ENCODE data around the gene RELN. TPM values are rescaled to one million over a fixed set of nuclear protein-coding genes. Genes with fewer than 3 reads are reported as not detected.
"Not testable (repeated sequence)": the region's sequence is repeated elsewhere in the genome, so short reads cannot be mapped to it uniquely, and the experiment has no call there.

The RELN gene
- total RNA-seq, 2 donors from 2014 or later, result 1.5 to 1.6 TPM

DNA sequence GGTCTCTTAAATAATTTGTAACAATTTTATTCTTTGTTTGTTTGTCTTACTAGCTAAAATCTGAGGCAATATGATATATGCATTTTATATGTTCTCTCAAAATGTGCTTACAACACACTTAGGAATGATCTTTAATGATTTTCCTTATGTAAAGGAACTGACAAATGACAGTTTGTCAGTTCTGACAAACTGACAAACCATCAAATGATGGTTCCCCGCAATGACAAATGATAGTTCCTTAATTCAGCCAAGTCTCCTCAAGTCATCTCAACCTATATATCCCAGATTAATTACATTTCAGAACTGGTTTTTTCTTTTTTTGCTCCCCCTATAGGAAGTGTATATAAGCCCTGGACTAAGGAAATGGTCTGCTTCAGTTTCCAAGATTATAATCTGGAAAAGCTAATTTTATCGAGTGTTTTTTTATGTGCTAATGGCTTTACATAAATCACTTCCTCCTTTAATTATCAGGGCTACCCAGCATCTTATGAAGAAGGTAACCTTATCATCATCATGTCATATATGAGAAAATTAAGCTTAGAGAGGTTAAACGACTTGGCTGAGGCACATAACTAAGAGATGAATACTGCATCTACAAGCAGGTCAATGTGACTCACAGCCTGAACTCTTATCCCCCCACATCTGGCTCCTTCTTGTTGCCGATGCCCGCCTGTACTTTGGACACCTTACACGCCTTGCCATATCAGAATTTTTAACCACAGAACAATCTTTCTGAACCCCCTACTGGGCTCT, 75.1 kb downstream of the RELN start:
- no peak for ATAC-seq
- intact Hi-C loops (cut with DNase I, micrococcal nuclease), result no loop called here
- DNase-seq, result no peak

DNA sequence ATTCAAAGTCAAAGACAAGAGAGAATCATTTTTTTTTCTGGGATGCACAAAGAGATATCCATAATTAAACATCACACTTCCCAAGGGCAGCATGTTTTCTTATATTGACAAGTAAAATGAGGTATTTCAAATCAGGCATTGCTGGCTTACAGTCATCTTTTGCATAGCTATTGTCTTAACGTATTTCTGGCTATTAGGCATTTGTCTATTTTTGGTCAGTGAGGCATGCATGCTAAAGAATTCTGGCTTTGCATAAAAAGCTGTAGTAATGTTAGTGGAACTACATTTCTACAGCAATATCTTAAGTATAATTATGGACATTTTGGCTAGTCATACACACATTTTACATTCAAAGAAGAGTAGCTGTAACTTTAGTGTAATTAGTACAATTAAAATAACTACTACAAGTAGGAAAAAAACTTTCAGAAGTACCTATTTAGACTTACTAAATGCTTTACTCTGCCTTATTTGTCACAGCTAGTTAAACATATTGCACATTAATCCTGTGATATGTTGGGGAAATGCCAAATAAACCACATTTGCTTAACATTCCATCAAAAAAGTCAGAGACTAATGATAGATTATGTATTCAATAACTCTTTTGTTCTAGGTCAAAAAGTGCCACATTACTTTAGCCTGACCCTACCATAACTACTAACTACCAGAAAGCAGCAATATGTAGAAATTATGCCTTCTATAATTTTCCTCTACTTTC, 76.4 kb downstream of the RELN start:
- ATAC-seq, result no peak
- DNase-seq, result no peak
- intact Hi-C loops (cut with DNase I, micrococcal nuclease), result no loop called here

DNA sequence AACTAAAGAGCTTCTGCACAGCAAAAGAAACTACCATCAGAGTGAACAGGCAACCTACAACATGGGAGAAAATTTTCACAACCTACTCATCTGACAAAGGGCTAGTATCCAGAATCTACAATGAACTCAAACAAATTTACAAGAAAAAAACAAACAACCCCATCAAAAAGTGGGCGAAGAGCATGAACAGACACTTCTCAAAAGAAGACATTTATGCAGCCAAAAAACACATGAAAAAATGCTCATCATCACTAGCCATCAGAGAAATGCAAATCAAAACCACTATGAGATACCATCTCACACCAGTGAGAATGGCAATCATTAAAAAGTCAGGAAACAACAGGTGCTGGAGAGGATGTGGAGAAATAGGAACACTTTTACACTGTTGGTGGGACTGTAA, 78.4 kb downstream of the RELN start:
- ATAC-seq; DNase-seq; intact Hi-C loops (cut with DNase I, micrococcal nuclease): not testable (repeated sequence)

DNA sequence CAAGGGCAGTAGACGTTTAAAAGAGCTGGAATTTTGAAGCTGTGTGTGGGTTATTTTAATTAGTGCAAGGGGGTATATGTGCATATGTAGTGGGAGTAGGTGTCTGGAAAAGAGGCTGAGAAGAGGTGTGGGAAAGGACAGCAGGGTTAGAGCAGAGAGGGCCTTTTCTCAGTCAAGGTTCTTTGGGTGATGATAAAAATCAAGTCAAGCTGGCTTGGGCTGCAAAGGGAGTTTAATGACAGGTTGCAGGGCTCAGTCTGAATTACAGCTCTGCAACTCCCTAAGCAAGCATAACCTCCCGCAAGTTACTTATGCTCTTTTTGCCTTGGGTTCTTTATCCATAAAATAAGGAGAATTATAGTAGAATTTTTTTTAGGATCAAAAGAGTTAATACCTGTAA, 83.5 kb downstream of the RELN start:
- intact Hi-C loops (cut with DNase I, micrococcal nuclease), result no loop called here
- DNase-seq (no peak), ATAC-seq (no peak)

DNA sequence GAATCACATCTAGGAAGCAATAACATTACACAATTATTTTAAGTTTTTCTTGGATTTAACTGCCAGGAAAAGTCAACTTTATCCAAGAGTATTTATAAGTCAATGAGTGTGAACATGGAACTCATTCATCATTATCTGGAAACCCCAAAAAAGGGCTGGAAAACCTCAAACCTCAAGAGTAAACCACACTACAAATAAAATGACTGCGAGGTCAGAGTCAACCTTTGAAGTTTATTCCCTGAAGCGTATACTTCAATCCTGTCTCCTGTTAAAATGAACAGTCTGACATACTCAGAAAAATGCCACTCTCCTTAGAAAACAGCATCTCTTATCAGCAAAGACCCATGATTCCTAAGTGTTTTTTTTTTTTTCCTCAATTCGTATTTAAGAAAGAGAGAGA, 86.5 kb downstream of the RELN start:
- intact Hi-C loops (cut with DNase I, micrococcal nuclease), result no loop called here
- ATAC-seq (no peak), DNase-seq (no peak)

DNA sequence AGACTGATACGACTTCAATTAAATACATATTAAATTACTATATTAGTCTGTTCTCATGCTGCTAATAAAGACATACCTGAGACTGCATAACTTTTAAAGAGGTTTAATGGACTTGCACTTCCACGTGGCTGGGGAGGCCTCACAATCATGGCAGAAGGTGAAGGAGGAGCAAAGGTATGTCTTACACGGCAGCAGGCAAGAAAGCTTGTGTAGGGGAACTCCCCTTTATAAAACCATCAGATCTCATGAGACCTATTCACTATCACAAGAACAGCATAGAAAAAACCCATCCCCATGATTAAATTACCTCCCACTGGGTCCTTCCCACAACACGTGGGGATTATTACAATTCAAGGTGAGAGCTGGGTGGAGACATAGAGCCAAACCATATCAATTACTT, 92.6 kb downstream of the RELN start:
- intact Hi-C loops (cut with DNase I, micrococcal nuclease); ATAC-seq; DNase-seq: not testable (repeated sequence)

DNA sequence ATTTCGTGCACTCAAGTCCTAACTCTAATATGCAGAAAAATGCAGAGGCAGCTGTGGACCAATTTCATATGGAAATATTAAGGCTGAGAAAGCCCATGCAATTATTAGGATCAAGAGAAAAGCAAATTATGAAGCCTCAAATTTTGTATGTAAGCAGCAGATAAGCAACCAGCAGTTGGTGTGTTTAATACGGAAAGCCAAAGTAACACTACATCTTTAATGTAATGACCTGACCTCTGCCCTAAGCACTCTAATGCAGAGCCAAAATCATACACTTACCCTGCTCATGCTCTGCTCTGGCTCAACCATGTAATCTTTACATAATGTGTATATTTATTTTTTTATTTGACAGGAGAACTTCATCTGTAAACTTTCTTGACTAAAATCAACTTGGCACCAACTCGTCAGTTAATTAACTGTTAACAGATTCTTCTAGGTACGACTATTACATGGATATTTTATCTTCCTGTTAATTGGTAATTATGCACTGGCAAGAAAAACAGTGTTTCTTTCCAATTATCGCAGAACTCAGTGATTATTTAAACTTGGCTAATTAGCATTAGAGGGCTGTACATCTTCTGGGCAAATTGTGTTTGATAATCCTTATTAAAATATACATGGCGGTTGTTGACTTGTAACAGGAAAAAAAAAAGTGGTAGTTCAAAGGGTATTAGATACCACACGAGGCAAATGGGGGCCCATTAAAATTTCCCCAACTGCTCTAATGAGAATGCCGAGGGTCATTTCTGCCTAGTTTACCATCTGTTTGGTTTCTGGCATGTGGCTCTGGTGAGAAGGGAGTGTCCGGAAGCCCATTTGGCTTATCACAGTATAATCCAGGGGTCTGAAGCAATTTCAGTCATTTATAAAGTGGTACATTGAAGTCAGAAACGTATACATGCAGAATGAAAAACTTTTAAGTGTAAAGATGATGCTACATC, 94.5 kb downstream of the RELN start:
- intact Hi-C loops (cut with DNase I, micrococcal nuclease), result no loop called here
- ATAC-seq, result no peak
- DNase-seq, result no peak

DNA sequence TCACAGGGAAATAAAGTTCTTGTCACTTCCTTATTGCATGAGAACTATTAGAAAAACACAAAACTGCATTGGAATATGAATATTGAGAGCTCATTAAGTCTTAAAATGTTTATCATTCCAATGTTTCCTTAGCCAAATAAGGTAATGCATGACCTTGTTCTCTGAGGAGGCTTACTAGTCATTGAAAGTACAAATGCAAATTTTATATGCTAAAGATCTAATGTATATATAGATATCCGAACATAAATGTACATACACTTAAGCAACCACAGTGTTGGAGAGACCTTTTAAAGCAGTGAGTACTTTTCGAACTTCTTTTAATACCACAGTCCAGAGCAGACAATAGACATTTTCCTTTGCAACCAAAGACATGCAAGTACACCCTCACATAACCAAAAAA, 96.1 kb downstream of the RELN start:
- ATAC-seq, result no peak

DNA sequence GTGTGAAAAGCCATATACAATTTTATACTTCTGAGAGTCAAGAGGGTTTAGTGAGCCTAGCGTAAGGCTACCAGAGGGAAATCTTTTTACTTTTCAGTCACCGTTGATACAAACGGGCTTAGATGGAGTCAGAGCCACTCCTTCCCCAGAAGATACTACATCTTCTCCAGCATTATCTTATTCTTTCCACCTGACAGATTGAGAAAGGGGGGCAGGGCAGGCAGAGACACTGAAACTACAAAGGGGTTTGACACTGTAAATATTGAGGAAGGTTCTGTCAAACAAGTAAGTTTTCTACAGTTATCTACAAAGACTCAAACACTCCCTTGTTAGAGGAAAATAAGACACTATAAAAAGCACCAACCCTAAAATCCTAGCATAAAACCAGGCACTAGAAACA, 100.0 kb downstream of the RELN start:
- intact Hi-C loops (cut with DNase I, micrococcal nuclease), result no loop called here
- ATAC-seq, result no peak
- DNase-seq, result no peak

More for the DNA sequence above, 96.1 kb downstream of the RELN start:
- intact Hi-C loops (cut with DNase I, micrococcal nuclease), result no loop called here
- DNase-seq, result no peak

DNA sequence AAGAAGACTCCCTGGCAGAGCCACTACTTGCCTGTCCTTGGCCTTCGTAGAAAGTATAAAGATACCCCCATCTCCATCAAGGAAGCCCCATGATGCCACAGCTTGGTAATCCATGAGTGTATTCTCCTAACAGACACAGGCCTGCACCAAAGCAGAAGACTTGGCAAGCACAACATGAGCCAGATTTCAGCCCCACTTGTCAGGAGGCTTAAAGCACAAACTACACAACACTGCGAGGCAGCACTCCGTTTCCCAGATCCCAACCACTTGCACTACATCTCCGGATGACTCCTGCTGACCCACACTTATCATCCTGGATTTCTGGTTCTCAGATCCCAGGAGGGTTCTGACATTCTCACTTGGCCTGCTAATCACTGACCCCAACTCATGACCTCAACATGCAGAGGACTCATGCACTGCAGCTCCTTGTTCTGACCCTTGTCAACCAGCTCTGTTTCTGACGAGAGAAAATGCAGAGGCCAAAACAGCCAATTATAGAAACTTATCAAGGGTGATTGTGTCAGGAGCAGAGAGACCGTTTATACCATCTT, 100.8 kb downstream of the RELN start:
- intact Hi-C loops (cut with DNase I, micrococcal nuclease), result no loop called here
- ATAC-seq, result no peak
- DNase-seq, result no peak

DNA sequence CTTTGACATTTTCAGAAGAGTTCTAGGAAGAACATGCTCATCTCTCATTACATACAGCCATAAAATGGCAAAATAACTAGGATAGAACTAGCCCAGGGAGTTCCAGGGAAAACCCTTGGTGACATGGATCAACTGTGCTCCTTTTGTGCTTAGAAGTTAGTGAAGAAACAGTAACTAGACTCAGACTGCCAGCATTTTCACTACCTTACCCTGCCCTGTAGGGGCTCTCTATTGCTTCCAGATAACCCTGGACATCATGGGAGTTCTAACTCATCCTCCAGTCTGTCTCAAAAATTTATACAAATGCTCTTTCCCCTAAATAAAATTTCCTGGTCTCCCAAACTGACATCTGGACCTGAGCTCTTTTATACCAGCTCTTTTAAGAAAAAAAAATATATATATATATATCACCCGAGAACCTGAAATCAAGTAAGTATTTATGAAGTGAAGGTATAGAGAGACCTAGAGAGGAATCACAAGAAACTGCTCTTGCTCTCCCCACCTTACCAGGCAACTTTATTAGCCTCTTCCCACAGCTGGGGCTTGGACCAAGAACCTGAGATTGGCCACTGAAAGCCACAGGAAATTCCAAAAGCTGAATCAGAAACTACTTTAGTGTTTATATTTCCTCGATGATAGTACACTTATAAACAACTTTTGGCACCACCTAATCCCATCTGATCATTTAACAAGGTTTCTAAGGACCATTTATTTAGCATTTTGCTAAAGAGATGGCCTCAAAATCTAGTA, 101.4 kb downstream of the RELN start:
- intact Hi-C loops (cut with DNase I, micrococcal nuclease), result no loop called here
- no peak for DNase-seq
- no peak for ATAC-seq

DNA sequence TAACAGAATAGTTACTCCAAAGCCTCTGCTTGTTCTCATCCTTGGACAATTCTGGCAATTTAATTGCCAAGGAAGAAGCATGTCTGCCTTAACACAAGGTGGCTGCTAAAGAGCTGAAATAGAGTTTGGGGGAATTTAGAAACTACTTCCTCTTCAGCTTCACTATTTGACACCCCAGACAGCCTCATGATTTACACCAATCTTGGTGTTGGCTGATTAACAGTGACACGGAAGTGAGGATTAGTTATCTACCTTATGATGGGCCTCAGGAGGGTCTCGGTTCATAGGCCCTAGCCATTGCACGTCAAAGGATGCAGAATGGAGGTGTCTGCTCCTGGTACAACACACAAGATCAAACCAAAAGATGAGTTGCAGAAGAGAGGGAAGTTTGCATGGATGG, 102.4 kb downstream of the RELN start:
- intact Hi-C loops (cut with DNase I, micrococcal nuclease), result no loop called here
- DNase-seq, result no peak
- ATAC-seq, result no peak

DNA sequence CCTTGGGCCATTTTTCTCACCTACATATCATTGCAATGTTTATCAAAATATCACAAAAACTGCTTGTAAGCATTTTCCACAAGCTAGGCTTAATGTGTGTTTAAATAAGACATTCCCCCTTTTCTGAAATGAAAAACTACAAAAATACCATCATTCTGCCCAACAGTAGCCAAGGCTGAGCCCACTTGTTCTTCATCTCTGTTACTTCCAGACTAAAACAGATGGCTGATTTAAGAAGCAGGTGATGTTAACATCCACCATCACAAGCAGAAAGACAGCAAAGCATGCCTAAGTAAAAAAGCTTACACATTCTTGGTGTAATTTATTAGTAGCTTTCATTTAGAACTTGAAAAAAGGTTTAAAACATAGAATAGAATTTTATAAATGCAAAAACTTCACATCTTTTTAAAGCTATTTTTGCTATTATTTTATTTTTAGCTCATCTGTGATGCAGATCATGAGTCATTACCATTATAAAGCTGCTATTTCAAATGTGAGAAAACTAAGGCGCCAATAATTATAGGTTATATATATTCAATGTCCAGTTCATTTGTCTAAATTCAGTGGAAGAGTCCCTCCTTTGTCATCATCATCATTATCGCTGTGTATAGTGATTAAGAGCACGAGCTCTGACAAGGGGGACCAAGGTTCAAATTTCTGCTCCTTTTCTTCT, 109.4 kb downstream of the RELN start:
- intact Hi-C loops (cut with DNase I, micrococcal nuclease), result no loop called here
- no peak for ATAC-seq
- DNase-seq, result no peak

DNA sequence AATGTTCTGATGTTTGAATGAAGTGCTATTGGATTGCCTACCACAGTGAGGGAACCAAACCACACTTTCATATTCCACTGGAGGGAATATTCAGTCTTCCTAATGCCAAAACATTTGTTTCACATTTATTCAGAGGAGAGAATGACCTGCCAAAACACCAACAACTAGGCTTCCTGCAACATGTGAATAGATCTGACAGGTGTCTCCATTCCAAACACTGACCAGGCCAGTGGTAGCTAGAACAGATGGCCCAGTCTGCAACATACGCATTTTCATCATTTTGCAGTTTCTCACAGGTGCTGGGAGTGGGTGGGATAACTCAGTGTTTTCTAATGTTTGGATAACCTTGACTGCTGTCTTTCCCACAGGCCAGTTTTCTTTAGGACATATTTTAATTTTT, 110.0 kb downstream of the RELN start:
- DNase-seq (no peak), ATAC-seq (no peak)
- intact Hi-C loops (cut with DNase I, micrococcal nuclease), result no loop called here

DNA sequence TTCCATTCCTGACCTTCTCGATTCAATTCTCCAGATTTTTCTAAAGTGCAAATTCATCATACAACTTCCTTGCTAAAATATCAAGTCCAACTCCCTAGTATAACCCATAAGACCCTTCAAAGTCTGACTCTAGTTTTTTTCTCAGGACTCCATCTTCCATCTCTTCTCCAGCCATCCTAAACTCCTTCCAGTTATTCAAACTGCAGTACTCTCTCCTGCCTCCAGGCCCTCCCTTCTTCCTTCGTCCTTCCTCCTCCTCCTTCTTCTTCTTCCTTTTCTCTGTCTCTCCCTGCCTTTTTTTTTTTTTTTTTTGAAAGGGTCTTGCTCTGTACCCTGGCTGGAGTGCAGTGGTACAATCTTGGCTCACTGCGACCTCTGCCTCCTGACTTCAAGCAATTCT, 111.9 kb downstream of the RELN start:
- DNase-seq, result no peak
- intact Hi-C loops (cut with DNase I, micrococcal nuclease), result no loop called here
- ATAC-seq, result no peak

DNA sequence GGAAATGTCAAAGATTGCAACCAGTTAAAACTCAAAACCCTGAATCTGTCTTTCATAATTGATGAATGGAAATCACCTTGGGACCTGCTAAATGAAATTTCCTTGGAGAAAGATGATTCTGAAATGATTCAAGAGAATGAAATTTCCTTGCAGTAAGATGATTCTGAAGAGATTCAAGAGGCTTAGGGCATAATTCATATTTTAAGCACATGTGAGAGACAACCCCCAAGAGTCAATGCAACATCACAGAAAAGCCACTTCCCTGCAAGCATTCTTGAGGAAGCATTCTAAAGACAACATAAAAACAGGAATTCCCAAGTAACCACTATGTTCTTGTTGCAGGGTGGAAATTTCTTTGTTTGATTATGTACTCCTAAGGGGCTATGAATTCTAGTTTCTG, 113.7 kb downstream of the RELN start:
- ATAC-seq, result no peak
- intact Hi-C loops (cut with DNase I, micrococcal nuclease), result no loop called here
- DNase-seq, result no peak

DNA sequence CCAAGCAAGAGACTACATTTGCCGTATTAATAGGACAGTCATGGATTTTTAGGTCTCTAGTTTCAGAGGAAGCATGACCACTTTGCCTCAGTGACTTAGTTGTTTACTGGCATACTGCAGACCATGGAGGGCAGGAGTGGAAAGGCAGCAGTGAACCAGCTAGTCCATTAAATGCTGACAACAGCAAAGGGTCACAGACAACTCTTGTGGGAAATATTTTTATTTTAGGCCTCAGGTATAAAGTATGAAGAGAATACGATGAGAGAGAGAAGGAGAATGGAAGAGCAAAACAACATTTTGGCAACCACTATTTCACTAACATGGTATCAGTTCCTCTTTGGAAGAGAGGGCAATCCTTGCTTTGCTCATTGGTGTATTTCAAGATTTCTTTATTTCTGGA, 118.0 kb downstream of the RELN start:
- intact Hi-C loops (cut with DNase I, micrococcal nuclease), result no loop called here
- no peak for DNase-seq
- no peak for ATAC-seq

DNA sequence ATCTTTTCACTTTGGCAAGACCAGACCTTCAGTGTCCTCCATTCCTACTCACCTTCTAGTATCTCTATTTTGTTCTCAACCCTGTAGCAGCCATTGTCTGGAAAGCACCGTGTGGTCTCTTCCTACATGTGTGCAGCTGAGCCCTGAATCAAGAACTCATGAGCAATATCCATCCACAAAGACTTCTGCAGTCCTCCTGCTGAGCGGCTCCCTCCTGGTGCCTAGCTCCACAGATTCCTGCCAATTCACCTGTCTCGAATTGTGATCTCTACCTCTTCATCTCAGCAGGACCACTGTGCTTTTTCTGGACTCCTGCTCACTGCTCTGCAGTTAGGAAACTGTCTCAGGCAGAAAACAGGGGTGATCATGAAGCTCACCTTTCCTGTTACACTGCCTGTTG, 118.8 kb downstream of the RELN start:
- ATAC-seq (no peak), DNase-seq (no peak)
- intact Hi-C loops (cut with DNase I, micrococcal nuclease), result no loop called here
